K562 (cell line): ENCODE data around the gene SUGT1. TPM values are rescaled to one million over a fixed set of nuclear protein-coding genes. Genes with fewer than 3 reads are reported as not detected.

Experiments
- CBX1 ChIP-seq: sonication (generic); IDR thresholded peaks from 2 replicates; pipeline ENCODE4 v1.6.1; 2016; ENCODE audit warnings: antibody characterized with exemption, low read depth, mild to moderate bottlenecking
- EHMT2 ChIP-seq: fragments of 450-650 bp; IDR thresholded peaks from 2 replicates; pipeline ENCODE4 v1.6.1; 2018; ENCODE audit warnings: antibody characterized with exemption
- FOXA3 ChIP-seq, 2 experiments: fragments of 450-650 bp in 1 of 2; sonication (generic) in 1 of 2; formaldehyde crosslinking; IDR thresholded peaks in 1 of 2; conservative IDR thresholded peaks in 1 of 2; 2 replicates each; pipeline versions ENCODE4 v1.4.0 to v1.8.0; 2020 to 2022; ENCODE audit warnings: mild to moderate bottlenecking in 2 of 2, missing genetic modification reagents in 1 of 2
- HLTF ChIP-seq: fragments of 450-650 bp; IDR thresholded peaks from 2 replicates; pipeline ENCODE4 v1.6.1; 2016
- HMG20A ChIP-seq: fragments of 450-650 bp; formaldehyde crosslinking; conservative IDR thresholded peaks from 2 replicates; pipeline ENCODE4 v1.4.0; 2020; ENCODE audit warnings: mild to moderate bottlenecking, mixed read lengths
- MTA1 ChIP-seq: fragments of 450-650 bp; IDR thresholded peaks from 2 replicates; pipeline ENCODE4 v1.6.1; 2017; ENCODE audit warnings: borderline replicate concordance
- RB1 ChIP-seq: fragments of 450-650 bp; IDR thresholded peaks from 2 replicates; pipeline ENCODE4 v1.6.1; 2017; ENCODE audit warnings: low read depth, mild to moderate bottlenecking
- RBM14 ChIP-seq: fragments of 200-400 bp; formaldehyde crosslinking; IDR thresholded peaks from 2 replicates; pipeline ENCODE4 v1.6.1; 2018; ENCODE audit warnings: low read depth, mild to moderate bottlenecking, low read length, moderate library complexity, borderline replicate concordance; ENCODE audit not compliant: insufficient read depth
- RBM15 ChIP-seq: fragments of 200-400 bp; formaldehyde crosslinking; IDR thresholded peaks from 2 replicates; pipeline ENCODE4 v1.6.1; 2018; ENCODE audit warnings: mild to moderate bottlenecking, low read length, moderate library complexity; ENCODE audit not compliant: insufficient read depth
- SAFB ChIP-seq: fragments of 200-400 bp; formaldehyde crosslinking; IDR thresholded peaks from 2 replicates; pipeline ENCODE4 v1.6.1; 2017; ENCODE audit warnings: low read depth, low read length, borderline replicate concordance
- ZBTB7A ChIP-seq: IDR thresholded peaks from 2 replicates; pipeline ENCODE4 v1.6.1; 2011; ENCODE audit warnings: low read depth, mild to moderate bottlenecking, low read length, moderate library complexity, borderline replicate concordance; ENCODE audit not compliant: control insufficient read depth
- ZNF12 ChIP-seq: sonication (generic); formaldehyde crosslinking; IDR thresholded peaks from 2 replicates; pipeline ENCODE4 v1.4.0; 2020; ENCODE audit warnings: mild to moderate bottlenecking, missing genetic modification reagents
- ZNF124 ChIP-seq: sonication (generic); formaldehyde crosslinking; IDR thresholded peaks from 2 replicates; pipeline ENCODE4 v1.8.1; 2022; ENCODE audit warnings: missing genetic modification reagents
- polyA plus RNA-seq, 8 experiments: library from polyadenylated mRNA; depleted of rRNA in 4 of 8; stranded (reverse) in 5 of 8; unstranded in 3 of 8; fragments of >200 nt; fragmentation: Nextera tagmentation in 2 of 8; fragmentation: Illumina TruSeq in 1 of 8; extraction: Ambion mirVana in 2 of 8; extraction: Trizol in 1 of 8; gene quantifications; 2 replicates each; pipeline versions ENCODE4 v1.2.1 to v1.2.3, GENCODE V29; 2011 to 2014; ENCODE audit warnings: inconsistent platforms in 1 of 8, missing spikeins in 1 of 8
- total RNA-seq, 7 experiments: library from RNA; depleted of rRNA in 6 of 7; stranded (reverse); fragments of >200 nt in 6 of 7; fragmentation: Illumina TruSeq in 2 of 7; extraction: Trizol in 2 of 7; gene quantifications; 2 replicates each; pipeline versions ENCODE4 v1.2.1 to v1.2.3, GENCODE V29; 2011 to 2021; ENCODE audit warnings: low replicate concordance in 1 of 7
- TF ChIP-seq, protein P1 (sequence below), 2 experiments: fragments of 450-650 bp; formaldehyde crosslinking in 1 of 2; IDR thresholded peaks; 2 replicates each; pipeline versions ENCODE4 v1.4.0 to v1.6.1; 2014 to 2020; ENCODE audit warnings: mild to moderate bottlenecking in 2 of 2, borderline replicate concordance in 1 of 2, low read depth in 1 of 2
- TF ChIP-seq, protein P2 (sequence below), 2 experiments: IDR thresholded peaks; 2 replicates each; pipeline ENCODE4 v1.6.1; 2011; ENCODE audit warnings: borderline replicate concordance in 1 of 2, control low read depth in 1 of 2, low read depth in 1 of 2, low read length in 1 of 2, mild to moderate bottlenecking in 1 of 2, mixed read lengths in 1 of 2, moderate library complexity in 1 of 2; ENCODE audit not compliant: insufficient read depth in 1 of 2, insufficient read length in 1 of 2, poor library complexity in 1 of 2, severe bottlenecking in 1 of 2; ENCODE audit errors: extremely low read depth in 1 of 2

Gene SUGT1
- total and polyA plus RNA-seq, 9 of the 15 experiments (the other 6 are each of a cell fraction or from before 2014, with no cell fraction given), result 38.1 to 67.1 (median 53.8) TPM

DNA sequence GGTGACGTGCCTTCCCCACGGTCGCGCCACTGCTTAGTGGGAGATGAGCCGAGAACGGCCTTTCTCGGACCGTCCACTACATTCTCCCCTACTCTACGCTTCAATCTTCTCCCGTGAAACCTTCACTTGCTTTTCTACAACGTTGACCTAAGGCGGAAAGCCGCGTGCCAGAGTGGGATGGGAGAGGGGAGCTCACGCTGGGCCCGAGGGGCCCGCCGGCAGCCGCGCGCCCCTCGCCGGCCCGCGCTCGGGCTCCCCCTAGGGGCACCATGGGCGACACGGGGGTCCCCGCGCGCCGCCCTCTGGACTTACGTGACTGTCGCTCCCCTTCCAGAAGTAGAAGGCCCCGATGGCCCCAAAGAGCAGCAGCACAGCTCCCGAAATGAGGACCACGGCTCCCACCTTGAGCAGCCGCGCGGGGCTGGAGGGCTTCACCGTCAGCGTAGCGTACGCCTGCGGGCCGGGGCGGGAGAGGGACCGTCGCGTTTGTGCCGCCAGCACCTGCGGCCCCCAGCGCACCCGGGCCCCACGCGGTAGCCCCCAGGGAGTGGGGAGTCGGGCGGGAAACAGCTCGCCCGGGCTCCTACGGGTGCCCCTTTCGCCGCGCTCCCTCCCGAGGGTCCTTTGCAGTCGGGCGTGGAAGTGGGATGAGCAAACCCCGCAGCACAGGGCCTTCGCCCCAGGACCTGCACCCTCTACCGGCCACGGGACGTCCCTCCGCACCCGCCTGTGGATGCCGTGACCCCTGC, 86.3 kb downstream of the SUGT1 start (continued):
- TF ChIP-seq, protein P1, sequence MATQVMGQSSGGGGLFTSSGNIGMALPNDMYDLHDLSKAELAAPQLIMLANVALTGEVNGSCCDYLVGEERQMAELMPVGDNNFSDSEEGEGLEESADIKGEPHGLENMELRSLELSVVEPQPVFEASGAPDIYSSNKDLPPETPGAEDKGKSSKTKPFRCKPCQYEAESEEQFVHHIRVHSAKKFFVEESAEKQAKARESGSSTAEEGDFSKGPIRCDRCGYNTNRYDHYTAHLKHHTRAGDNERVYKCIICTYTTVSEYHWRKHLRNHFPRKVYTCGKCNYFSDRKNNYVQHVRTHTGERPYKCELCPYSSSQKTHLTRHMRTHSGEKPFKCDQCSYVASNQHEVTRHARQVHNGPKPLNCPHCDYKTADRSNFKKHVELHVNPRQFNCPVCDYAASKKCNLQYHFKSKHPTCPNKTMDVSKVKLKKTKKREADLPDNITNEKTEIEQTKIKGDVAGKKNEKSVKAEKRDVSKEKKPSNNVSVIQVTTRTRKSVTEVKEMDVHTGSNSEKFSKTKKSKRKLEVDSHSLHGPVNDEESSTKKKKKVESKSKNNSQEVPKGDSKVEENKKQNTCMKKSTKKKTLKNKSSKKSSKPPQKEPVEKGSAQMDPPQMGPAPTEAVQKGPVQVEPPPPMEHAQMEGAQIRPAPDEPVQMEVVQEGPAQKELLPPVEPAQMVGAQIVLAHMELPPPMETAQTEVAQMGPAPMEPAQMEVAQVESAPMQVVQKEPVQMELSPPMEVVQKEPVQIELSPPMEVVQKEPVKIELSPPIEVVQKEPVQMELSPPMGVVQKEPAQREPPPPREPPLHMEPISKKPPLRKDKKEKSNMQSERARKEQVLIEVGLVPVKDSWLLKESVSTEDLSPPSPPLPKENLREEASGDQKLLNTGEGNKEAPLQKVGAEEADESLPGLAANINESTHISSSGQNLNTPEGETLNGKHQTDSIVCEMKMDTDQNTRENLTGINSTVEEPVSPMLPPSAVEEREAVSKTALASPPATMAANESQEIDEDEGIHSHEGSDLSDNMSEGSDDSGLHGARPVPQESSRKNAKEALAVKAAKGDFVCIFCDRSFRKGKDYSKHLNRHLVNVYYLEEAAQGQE (IDR thresholded peaks at IDR 0.05; ENCODE audit: borderline replicate concordance), result peak; percentile 36; the same call in 1 of the 2 replicates
- TF ChIP-seq, protein P1 (CRISPR knock-in tag; IDR thresholded peaks at IDR 0.05; ENCODE audit: low read depth), result no peak
- no peak for TF ChIP-seq MTA1
- TF ChIP-seq RB1, result peak; percentile 32; the same call in 1 of the 2 replicates
- no peak for TF ChIP-seq ZNF12 (CRISPR knock-in tag)
- TF ChIP-seq EHMT2, result no peak
- peak; percentile 89 for TF ChIP-seq ZBTB7A
- no peak for TF ChIP-seq FOXA3 (CRISPR knock-in tag; conservative IDR thresholded peaks at IDR 0.05 in 1 of 2, IDR thresholded peaks at IDR 0.05 in 1 of 2)
- no peak for TF ChIP-seq RBM14
- TF ChIP-seq SAFB, result 0 out of 2 replicates have a peak, but pooled peaks have one; percentile 34
- TF ChIP-seq HLTF, result no peak
- no peak for TF ChIP-seq ZNF124 (CRISPR knock-in tag)
- TF ChIP-seq RBM15, result no peak
- no peak for TF ChIP-seq CBX1
- TF ChIP-seq, protein P2, sequence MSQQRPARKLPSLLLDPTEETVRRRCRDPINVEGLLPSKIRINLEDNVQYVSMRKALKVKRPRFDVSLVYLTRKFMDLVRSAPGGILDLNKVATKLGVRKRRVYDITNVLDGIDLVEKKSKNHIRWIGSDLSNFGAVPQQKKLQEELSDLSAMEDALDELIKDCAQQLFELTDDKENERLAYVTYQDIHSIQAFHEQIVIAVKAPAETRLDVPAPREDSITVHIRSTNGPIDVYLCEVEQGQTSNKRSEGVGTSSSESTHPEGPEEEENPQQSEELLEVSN (IDR thresholded peaks at IDR 0.05; ENCODE audit: borderline replicate concordance in 1 of 2, extremely low read depth in 1 of 2, insufficient read depth in 1 of 2, insufficient read length in 1 of 2, low read depth in 1 of 2, low read length in 1 of 2, poor library complexity in 1 of 2, severe bottlenecking in 1 of 2), result peak in 1 of 2 experiments; percentile 55
- no peak for TF ChIP-seq HMG20A (CRISPR knock-in tag)
